HepG2 (cell line): ENCODE measurements around the gene IFNL2. TPM values are rescaled to one million over a fixed set of nuclear protein-coding genes. Genes with fewer than 3 reads are reported as not detected.

Source experiments
- ATAC-seq: fragments of 200-7000 bp; cut with Tn5 transposase; 3 replicates; pipeline ENCODE4 v1.9.1; 2020; ENCODE audit warnings: mild to moderate bottlenecking, moderate library complexity
- BruUV-seq: library from RNA; stranded (reverse); fragments of 400-500 nt; replicated peaks from 2 replicates; lab custom pipeline; 2021; lab: Mats Ljungman, UMichigan
- CTCF ChIA-PET: fragments of 300-600 bp; formaldehyde crosslinking; extraction: SDS; loops from one replicate; lab custom pipeline; 2021; ENCODE audit warnings: low total read pairs, inconsistent platforms, low intra/inter-chr PET ratio; lab: Yijun Ruan, JAX
- POLR2A ChIA-PET: fragments of 350-600 bp; sonication (Branson Sonifier 250); formaldehyde crosslinking; loops from one replicate; lab custom pipeline; 2020; ENCODE audit warnings: antibody characterized with exemption, inconsistent platforms; lab: Yijun Ruan, JAX
- DNase-seq: peaks from one replicate; pipeline ENCODE4 v3.0.0-alpha.2; 2015; ENCODE audit warnings: low spot score
- FAIRE-seq: peaks from 3 replicates; lab custom pipeline; 2011; peaks lifted over from hg19 to GRCh38; lab: Jason Lieb, UNC
- H2AFZ ChIP-seq: one replicate; pipeline ENCODE4 v1.6.1; 2011; ENCODE audit warnings: low read length, inconsistent platforms
- H3K27ac ChIP-seq: fragments of 300-600 bp; 3 replicates; pipeline ENCODE4 v1.8.0; 2011; ENCODE audit warnings: mixed run types, mild to moderate bottlenecking, mixed read lengths, low read length, inconsistent platforms; ENCODE audit not compliant: insufficient read depth; ENCODE audit errors: extremely low read length
- H3K27me3 ChIP-seq, 2 experiments: fragments of 200-600 bp in 1 of 2; 2 replicates in 1 of 2; 3 replicates in 1 of 2; pipeline versions ENCODE4 v1.6.0 to v1.8.0; 2011; ENCODE audit warnings: low read length in 2 of 2, mild to moderate bottlenecking in 2 of 2, moderate library complexity in 2 of 2, inconsistent platforms in 1 of 2; ENCODE audit not compliant: insufficient read depth in 2 of 2, control insufficient read depth in 1 of 2
- H3K36me3 ChIP-seq, 2 experiments: fragments of 200-600 bp in 1 of 2; replicated peaks in 1 of 2; 2 replicates in 1 of 2; 3 replicates in 1 of 2; pipeline versions ENCODE4 v1.5.1 to v1.8.0; 2011; ENCODE audit warnings: low read length in 2 of 2, inconsistent platforms in 1 of 2; ENCODE audit not compliant: insufficient read depth in 2 of 2, control insufficient read depth in 1 of 2
- H3K4me1 ChIP-seq: 2 replicates; pipeline ENCODE4 v1.5.1; 2012; ENCODE audit warnings: low read length, inconsistent platforms; ENCODE audit not compliant: insufficient read depth
- H3K4me2 ChIP-seq: 2 replicates; pipeline ENCODE4 v1.6.0; 2011; ENCODE audit warnings: low read depth, low read length, inconsistent platforms
- H3K4me3 ChIP-seq, 3 experiments: fragments of 200-600 bp in 1 of 3; sonication (generic), shearing (Covaris generic) in 1 of 3; replicated peaks in 1 of 3; 2 replicates each; pipeline ENCODE4 v1.5.1; 2011 to 2016; ENCODE audit warnings: low read length in 3 of 3, inconsistent platforms in 2 of 3, low read depth in 2 of 3, mild to moderate bottlenecking in 2 of 3, control low read depth in 1 of 3, mixed read lengths in 1 of 3; ENCODE audit not compliant: insufficient read depth in 1 of 3
- H3K79me2 ChIP-seq: one replicate; pipeline ENCODE4 v1.6.1; 2011; ENCODE audit warnings: low read length, inconsistent platforms; ENCODE audit not compliant: insufficient read depth
- H3K9ac ChIP-seq: 2 replicates; pipeline ENCODE4 v1.6.0; 2011; ENCODE audit warnings: mild to moderate bottlenecking, low read depth, low read length, inconsistent platforms; ENCODE audit not compliant: insufficient read depth
- H3K9me3 ChIP-seq: 2 replicates; pipeline ENCODE4 v1.5.1; 2012; ENCODE audit warnings: mild to moderate bottlenecking, low read length
- H4K20me1 ChIP-seq: 2 replicates; pipeline ENCODE4 v1.6.0; 2011; ENCODE audit warnings: inconsistent platforms, mild to moderate bottlenecking, low read length, moderate library complexity; ENCODE audit not compliant: insufficient read depth
- HDAC2 ChIP-seq: sonication (generic); formaldehyde crosslinking; IDR thresholded peaks from 2 replicates; pipeline ENCODE4 v1.4.0; 2020; ENCODE audit warnings: missing genetic modification reagents
- JUNB ChIP-seq: sonication (generic); formaldehyde crosslinking; IDR thresholded peaks from 2 replicates; pipeline ENCODE4 v1.8.0; 2022; ENCODE audit warnings: missing genetic modification reagents, mild to moderate bottlenecking, borderline replicate concordance
- NFYB ChIP-seq: sonication (generic); formaldehyde crosslinking; IDR thresholded peaks from 2 replicates; pipeline ENCODE4 v1.4.0; 2020; ENCODE audit warnings: missing genetic modification reagents
- ZFP91 ChIP-seq: sonication (generic); formaldehyde crosslinking; IDR thresholded peaks from 2 replicates; pipeline ENCODE4 v1.9.0; 2022; ENCODE audit warnings: missing genetic modification reagents, mild to moderate bottlenecking, borderline replicate concordance
- ZNF652 ChIP-seq: IDR thresholded peaks from 2 replicates; pipeline ENCODE4 v1.6.1; 2016; ENCODE audit warnings: low read depth, borderline replicate concordance
- WGBS: methylation state at CpG from one replicate; pipeline ENCODE4 v1.1.6; 2017; ENCODE audit warnings: low lambda C conversion rate; 5-methylcytosine and 5-hydroxymethylcytosine counted together
- in situ Hi-C: cut with HindIII; loops from 2 replicates; pipeline ENCODE4 v1.10.0; 2017; ENCODE audit warnings: low pct_unique_long_range_greater_than_20kb; ENCODE audit not compliant: extremely low pct_ligation_motif_present
- intact Hi-C: fragments of 100-400 bp; cut with micrococcal nuclease; formaldehyde crosslinking; loops from one replicate; pipeline ENCODE4 v1.10.0; 2022; ENCODE audit not compliant: unreplicated experiment
- polyA plus RNA-seq, 8 experiments: library from polyadenylated mRNA; depleted of rRNA in 3 of 8; stranded (reverse) in 7 of 8; unstranded in 1 of 8; fragments of >200 nt; fragmentation: Illumina TruSeq in 4 of 8; extraction: Trizol in 4 of 8; gene quantifications; 2 replicates each; pipeline versions ENCODE4 v1.2.1 to v1.2.3, GENCODE V29; 2011 to 2016; ENCODE audit warnings: low read depth in 4 of 8, missing spikeins in 1 of 8, mixed read lengths in 1 of 8; ENCODE audit not compliant: insufficient read depth in 1 of 8
- total RNA-seq, 5 experiments: library from RNA; depleted of rRNA; stranded (reverse); fragments of >200 nt; fragmentation: Illumina TruSeq; extraction: Trizol; gene quantifications; 2 replicates each; pipeline ENCODE4 v1.2.3, GENCODE V29; 2016; ENCODE audit warnings: low read depth in 1 of 5

IFNL2 gene
- total and polyA plus RNA-seq, 2 of the 13 experiments (the other 11 are each of a cell fraction or from before 2014, with no cell fraction given), result not detected

GRCh38 chr19:39310558-39311311 lies 42.5 kb downstream of the IFNL2 start:
- WGBS, result 65% methylated on average over 11 of the region's 11 CpGs
- TF ChIP-seq ZFP91 (CRISPR knock-in tag) (peak; percentile 23; the same call in 1 of the 2 replicates), NFYB (peak; percentile 35; the same call in 1 of the 2 replicates), JUNB (no peak), HDAC2 (no peak), ZNF652 (0 out of 2 replicates have a peak, but pooled peaks have one; percentile 22)
- H3K27me3 ChIP-seq, result peaks cover 0 to 4% of the 10 kb centered on the region in 2 experiments; a peak in 2 of 5 replicates
- no peak overlapping the region for H2AFZ ChIP-seq
- ATAC-seq, result no peak
- no peak overlapping the region for H3K4me3 ChIP-seq
- H3K36me3 ChIP-seq, result no peaks in the 10 kb centered on the region
- peaks cover 13% of the 10 kb centered on the region for H3K4me1 ChIP-seq
- POLR2A ChIA-PET, result no interaction called here
- no peak for DNase-seq
- CTCF ChIA-PET, result no interaction called here
- no peaks in the 10 kb centered on the region for H4K20me1 ChIP-seq
- BruUV-seq, result no TSS peak
- H3K27ac ChIP-seq, result no peak overlapping the region
- in situ Hi-C loops, result no loop called here
- no peak for FAIRE-seq
- intact Hi-C loops, result no loop called here
- H3K9ac ChIP-seq, result no peak overlapping the region
- no peak overlapping the region for H3K4me2 ChIP-seq
- H3K9me3 ChIP-seq, result no peaks in the 10 kb centered on the region
- no peaks in the 10 kb centered on the region for H3K79me2 ChIP-seq
